Measurements from ENCODE around the gene ACOD1.
A peak's percentile ranks its signal among the peaks of the same experiment; 100 is the strongest.

The ACOD1 gene

GRCh38 chr13:76991796-76992547, 43.7 kb downstream of the ACOD1 start, which contains the start of gene CLN5:
Gene CLN5 (plus strand): TSS chr13:76992081. CDS start chr13:76992099, 18 bp downstream.
- DNase-seq (ENCODE audit: low spot score), result peak; percentile 94

- no peak for DNase-seq (ENCODE audit: low spot score)
Measured at GRCh38 chr13:76992548-76993001, 44.3 kb downstream of the ACOD1 start.

DNA sequence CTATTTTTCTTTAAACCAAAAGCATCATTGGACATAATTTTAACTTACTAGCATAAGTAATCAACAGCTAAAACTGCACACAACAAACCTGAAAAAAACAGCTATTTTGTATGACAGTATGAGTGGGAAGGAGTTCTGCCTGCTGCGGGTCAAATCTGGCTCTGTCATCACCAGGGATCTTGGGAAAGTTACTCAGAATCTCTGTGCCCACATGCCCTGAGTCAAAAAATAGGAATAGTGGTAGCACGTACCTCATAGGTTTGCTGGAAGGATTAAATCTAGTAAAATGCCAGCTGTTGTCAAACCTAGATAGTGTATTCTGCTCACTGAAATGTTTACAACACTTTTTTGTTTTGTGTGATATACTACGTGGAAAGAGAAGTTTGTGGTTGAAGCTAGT, 44.7 kb downstream of the ACOD1 start:
- no peak for DNase-seq (ENCODE audit: low spot score)

GRCh38 chr13:76993473-76993872, 45.2 kb downstream of the ACOD1 start:
- no peak for DNase-seq (ENCODE audit: low spot score)

DNA sequence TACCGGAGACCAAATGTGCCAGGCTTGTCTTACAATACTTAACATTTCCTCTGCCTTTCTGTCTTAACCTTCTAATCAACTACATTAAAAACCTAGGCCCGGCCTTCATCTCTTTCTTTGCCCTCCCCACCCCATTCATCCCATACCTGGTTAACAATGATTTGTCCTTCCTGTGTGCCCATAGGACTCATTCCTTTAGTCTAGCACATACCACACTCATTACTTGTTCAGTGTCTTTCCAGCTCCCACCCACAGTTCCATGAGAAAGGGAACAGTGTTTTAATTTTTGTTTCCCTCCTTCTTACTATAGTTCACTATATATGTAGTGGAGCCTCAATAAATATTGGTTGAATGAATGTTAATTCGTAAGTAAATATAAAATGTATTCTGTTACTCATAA, 46.0 kb downstream of the ACOD1 start:
- no peak for DNase-seq (ENCODE audit: low spot score)

DNA sequence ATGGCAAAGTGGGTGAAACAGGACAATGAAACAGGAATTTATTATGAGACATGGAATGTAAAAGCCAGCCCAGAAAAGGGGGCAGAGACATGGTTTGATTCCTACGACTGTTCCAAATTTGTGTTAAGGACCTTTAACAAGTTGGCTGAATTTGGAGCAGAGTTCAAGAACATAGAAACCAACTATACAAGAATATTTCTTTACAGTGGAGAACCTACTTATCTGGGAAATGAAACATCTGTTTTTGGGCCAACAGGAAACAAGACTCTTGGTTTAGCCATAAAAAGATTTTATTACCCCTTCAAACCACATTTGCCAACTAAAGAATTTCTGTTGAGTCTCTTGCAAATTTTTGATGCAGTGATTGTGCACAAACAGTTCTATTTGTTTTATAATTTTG, 52.2 kb downstream of the ACOD1 start:
- no peak for DNase-seq (ENCODE audit: low spot score)

- DNase-seq (ENCODE audit: low spot score), result no peak
Measured at GRCh38 chr13:77001540-77001939, 53.2 kb downstream of the ACOD1 start.

GRCh38 chr13:77001963-77002587, 53.8 kb downstream of the ACOD1 start:
- DNase-seq (ENCODE audit: low spot score), result no peak

DNA sequence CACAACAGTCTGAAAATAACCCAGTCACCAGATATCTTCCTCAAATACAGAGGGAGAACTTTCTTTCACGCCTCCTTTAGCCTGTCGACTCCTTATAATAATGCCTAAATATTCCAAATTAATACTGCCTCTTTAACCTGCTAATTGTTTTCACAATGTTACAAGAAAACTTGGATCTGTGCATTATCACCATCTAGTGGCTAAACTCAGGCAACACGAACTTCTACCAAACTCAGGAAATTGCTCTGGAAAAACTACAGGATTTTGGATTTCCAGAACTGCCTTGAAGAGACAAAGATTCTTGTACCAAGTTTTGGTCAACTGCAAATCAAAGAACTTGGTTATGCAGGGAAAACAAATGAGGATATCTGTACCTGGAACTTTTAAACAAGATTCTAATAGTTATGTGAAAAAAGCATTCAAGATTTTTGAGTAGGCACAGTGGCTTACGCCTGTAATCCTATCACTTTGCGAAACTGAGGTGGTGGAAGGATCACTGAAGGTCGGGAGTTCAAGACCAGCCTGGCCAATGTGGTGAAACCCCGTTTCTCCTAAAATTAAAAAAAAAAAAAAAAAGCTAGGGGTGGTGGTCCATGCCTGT, 54.4 kb downstream of the ACOD1 start:
- no peak for DNase-seq (ENCODE audit: low spot score)

Measured in activated CD4-positive, alpha-beta T cell treated with anti-CD3 and anti-CD28 coated beads, Interleukin-2, Interleukin-4, amounts not matched to agents 100 ng/mL and 50 ng/mL, durations not matched to agents 16 hours and 8 hours (primary cell).